Rectal smooth muscle tissue (tissue), 1 donor: ENCODE measurements around the gene HBP1.

Source experiments
- H3K27ac ChIP-seq: one replicate; pipeline ENCODE4 v1.7.0; 2013; ENCODE audit warnings: low read depth, low read length, inconsistent platforms
- H3K27me3 ChIP-seq: one replicate; pipeline ENCODE4 v1.7.0; 2013; ENCODE audit warnings: low read length; ENCODE audit not compliant: control insufficient read depth, insufficient read depth
- H3K36me3 ChIP-seq: one replicate; pipeline ENCODE4 v1.7.0; 2013; ENCODE audit warnings: low read length; ENCODE audit not compliant: control insufficient read depth, insufficient read depth
- H3K4me1 ChIP-seq: one replicate; pipeline ENCODE4 v1.7.0; 2013; ENCODE audit warnings: low read length; ENCODE audit not compliant: control insufficient read depth, insufficient read depth
- H3K4me3 ChIP-seq: one replicate; pipeline ENCODE4 v1.7.0; 2013; ENCODE audit warnings: low read length
- H3K9ac ChIP-seq: one replicate; pipeline ENCODE4 v1.7.0; 2013; ENCODE audit warnings: low read length

The HBP1 gene

DNA sequence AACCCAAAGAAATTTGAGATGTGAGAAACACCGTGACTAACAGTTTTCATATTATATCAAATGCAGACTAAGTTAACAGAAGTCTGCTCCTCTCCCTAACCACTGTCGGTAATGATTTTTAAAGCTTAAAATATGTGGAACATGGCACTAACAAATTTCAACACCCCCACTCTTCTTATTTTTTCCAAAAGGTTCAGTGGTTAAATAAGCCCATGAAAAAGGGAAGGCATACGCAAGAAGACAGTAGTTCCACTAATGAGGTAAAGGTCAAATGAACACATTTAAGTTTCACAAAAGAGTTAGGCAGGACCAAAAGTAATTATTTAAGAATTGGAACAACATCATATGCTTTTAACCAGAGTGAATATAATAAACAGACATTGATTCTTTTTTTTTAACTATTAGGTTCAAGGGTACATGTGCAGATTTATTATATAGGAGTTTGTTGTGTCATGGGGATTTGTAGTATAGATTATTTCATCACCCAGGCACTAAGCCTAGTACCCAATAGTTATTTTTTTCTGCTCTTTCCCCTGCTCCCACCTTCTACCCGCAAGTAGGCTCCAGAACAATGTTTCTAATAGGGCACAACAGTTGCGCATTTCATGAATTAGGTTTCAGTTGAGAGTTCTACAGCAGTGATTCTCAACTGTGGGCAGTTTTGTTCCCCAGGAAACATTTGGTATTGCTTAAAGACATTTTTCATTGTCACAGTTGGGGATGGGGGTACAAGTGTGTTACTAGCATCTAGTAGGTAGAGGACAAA, 79.9 kb downstream of the HBP1 start:
- Histone ChIP-seq H3K4me1 (no peaks in the 10 kb centered on the region), H3K36me3 (peaks cover 5% of the 10 kb centered on the region), H3K4me3 (no peak overlapping the region), H3K27ac (no peak overlapping the region), H3K9ac (no peak overlapping the region), H3K27me3 (no peaks in the 10 kb centered on the region)

DNA sequence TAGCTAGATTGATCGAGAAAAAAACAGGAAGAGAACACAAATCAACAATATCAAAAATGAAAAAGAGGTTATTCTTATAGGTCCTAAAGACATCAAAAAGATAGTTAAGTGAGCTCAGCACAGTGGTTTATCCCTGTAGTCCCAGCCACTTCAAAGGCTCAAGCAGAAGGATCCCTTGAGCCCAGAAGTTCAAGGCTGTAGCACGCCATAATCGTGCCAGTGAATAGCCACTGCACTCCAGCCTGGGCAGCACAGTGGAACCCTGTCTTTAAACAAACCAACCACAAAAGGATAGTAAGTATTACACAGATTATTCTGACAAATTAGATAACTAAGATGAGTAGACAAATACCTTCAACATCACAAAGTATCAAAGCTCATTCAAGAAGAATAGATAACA, 83.2 kb downstream of the HBP1 start:
- Histone ChIP-seq H3K27me3 (no peaks in the 10 kb centered on the region), H3K36me3 (peaks cover 5% of the 10 kb centered on the region), H3K9ac (no peak overlapping the region), H3K4me1 (no peaks in the 10 kb centered on the region), H3K4me3 (no peak overlapping the region), H3K27ac (no peak overlapping the region)
